GM18498 (cell line): ENCODE measurements around the gene CNTLN.
A peak's percentile ranks its signal among the peaks of the same experiment; 100 is the strongest.
"Not testable (repeated sequence)": the region's sequence is repeated elsewhere in the genome, so short reads cannot be mapped to it uniquely, and the experiment has no call there.

Experiments used
- ATAC-seq: cut with Tn5 transposase; IDR thresholded peaks from one replicate; pipeline ENCODE4 v1.9.1; 2021; ENCODE audit warnings: mild to moderate bottlenecking, moderate library complexity; ENCODE audit not compliant: unreplicated experiment

Gene CNTLN

GRCh38 chr9:17397166-17397728, 262.4 kb downstream of the CNTLN start:
- ATAC-seq: not testable (repeated sequence)

GRCh38 chr9:17398350-17398749, 263.5 kb downstream of the CNTLN start:
- no peak for ATAC-seq

GRCh38 chr9:17401858-17402257, 267.0 kb downstream of the CNTLN start:
- no peak for ATAC-seq

- no peak for ATAC-seq
Observed at GRCh38 chr9:17402309-17402708, 267.5 kb downstream of the CNTLN start.

- ATAC-seq: no peak
Observed at GRCh38 chr9:17403539-17403938, 268.7 kb downstream of the CNTLN start.

GRCh38 chr9:17414986-17415385, 280.1 kb downstream of the CNTLN start:
- no peak for ATAC-seq

GRCh38 chr9:17422994-17423680, 288.3 kb downstream of the CNTLN start:
- ATAC-seq: no peak

GRCh38 chr9:17423681-17424011, 288.8 kb downstream of the CNTLN start:
- ATAC-seq: no peak

- no peak for ATAC-seq
Observed at GRCh38 chr9:17425384-17425783, 290.5 kb downstream of the CNTLN start.

- no peak for ATAC-seq
Observed at GRCh38 chr9:17433526-17433925, 298.7 kb downstream of the CNTLN start.

GRCh38 chr9:17436854-17437253, 302.0 kb downstream of the CNTLN start:
- ATAC-seq: no peak

GRCh38 chr9:17437813-17438212, 303.0 kb downstream of the CNTLN start:
- no peak for ATAC-seq

- not testable (repeated sequence) for ATAC-seq
Observed at GRCh38 chr9:17445126-17445525, 310.3 kb downstream of the CNTLN start.

- no peak for ATAC-seq
Observed at GRCh38 chr9:17453751-17454150, 318.9 kb downstream of the CNTLN start.

GRCh38 chr9:17462869-17463464, 328.1 kb downstream of the CNTLN start:
- peak; percentile 71 for ATAC-seq

- no peak for ATAC-seq
Observed at GRCh38 chr9:17470036-17470813, 335.4 kb downstream of the CNTLN start.

- no peak for ATAC-seq
Observed at GRCh38 chr9:17472126-17472525, 337.3 kb downstream of the CNTLN start.

- no peak for ATAC-seq
Observed at GRCh38 chr9:17476401-17476800, 341.6 kb downstream of the CNTLN start.

- ATAC-seq: no peak
Observed at GRCh38 chr9:17477816-17478215, 343.0 kb downstream of the CNTLN start.

GRCh38 chr9:17480966-17481365, 346.1 kb downstream of the CNTLN start:
- ATAC-seq: no peak

- ATAC-seq: no peak
Observed at GRCh38 chr9:17481565-17481964, 346.7 kb downstream of the CNTLN start.

GRCh38 chr9:17484906-17485305, 350.1 kb downstream of the CNTLN start:
- ATAC-seq: no peak
